ENCODE data around the gene TSHR.

GRCh38 chr14:80958939-80959338 is 3.5 kb downstream of the TSHR start:
- TF ChIP-seq CTCF (conservative IDR thresholded peaks at IDR 0.05; ENCODE audit: low read length) (no peak), EZH2phosphoT487 (IDR thresholded peaks at IDR 0.05; ENCODE audit: borderline replicate concordance, low read depth, low read length) (no peak)

All from OCI-LY7 (cell line).